Myocyte (in vitro differentiated cells): ENCODE measurements around the gene PSEN2. TPM values are rescaled to one million over a fixed set of nuclear protein-coding genes. Genes with fewer than 3 reads are reported as not detected.

Experiments
- DNase-seq: peaks from one replicate; pipeline ENCODE4 v3.0.0-alpha.2; 2012; ENCODE audit warnings: low read depth
- total RNA-seq: library from RNA; depleted of rRNA; stranded (reverse); fragments of >200 nt; gene quantifications from 2 replicates; pipeline ENCODE4 v1.2.3, GENCODE V29; 2014

Gene PSEN2
- total RNA-seq, 1 donor from 2014 or later = 266 TPM

GRCh38 chr1:226884966-226885820 is 14.8 kb downstream of the PSEN2 start:
- DNase-seq = no peak

- DNase-seq = no peak
Observed at GRCh38 chr1:226886122-226886901, 15.9 kb downstream of the PSEN2 start.

DNA sequence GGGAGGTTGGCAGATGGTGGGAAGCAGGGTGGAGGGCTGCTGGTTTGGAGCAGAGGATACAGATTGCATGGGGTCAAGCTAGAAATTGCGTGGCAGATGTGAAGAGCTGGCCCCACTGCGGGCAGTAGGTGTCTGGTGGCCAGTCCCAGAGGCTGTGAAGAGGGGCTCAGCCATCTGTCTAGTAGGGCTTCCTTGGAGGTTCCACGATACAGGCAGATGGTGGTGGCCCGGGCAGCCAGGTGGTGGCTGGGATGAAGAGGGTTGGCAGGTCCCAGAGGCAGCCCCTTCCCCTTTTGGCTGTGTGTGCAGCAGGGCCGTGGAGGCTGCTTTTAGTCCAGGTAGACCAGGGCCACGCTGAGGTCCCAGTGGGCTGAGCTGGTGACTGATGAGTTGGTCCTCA is 16.6 kb downstream of the PSEN2 start:
- no peak for DNase-seq

DNA sequence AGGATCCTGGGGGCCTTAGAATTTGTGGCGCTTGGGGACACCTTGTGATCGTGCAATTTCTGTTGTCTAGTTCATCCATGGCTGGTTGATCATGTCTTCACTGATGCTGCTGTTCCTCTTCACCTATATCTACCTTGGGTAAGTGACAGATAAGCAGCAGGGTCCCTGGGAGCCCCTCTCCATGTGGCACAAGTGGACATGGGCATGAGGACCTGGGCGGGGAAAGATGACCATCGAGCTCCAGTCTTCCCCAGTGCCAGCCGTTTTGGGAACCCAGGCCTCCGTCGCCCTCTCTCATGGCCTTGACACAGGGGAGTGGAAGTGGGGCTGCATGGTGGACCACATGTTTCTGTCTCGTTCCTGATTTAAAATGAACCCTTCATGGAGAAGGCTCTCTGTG is 17.6 kb downstream of the PSEN2 start:
- no peak for DNase-seq

DNA sequence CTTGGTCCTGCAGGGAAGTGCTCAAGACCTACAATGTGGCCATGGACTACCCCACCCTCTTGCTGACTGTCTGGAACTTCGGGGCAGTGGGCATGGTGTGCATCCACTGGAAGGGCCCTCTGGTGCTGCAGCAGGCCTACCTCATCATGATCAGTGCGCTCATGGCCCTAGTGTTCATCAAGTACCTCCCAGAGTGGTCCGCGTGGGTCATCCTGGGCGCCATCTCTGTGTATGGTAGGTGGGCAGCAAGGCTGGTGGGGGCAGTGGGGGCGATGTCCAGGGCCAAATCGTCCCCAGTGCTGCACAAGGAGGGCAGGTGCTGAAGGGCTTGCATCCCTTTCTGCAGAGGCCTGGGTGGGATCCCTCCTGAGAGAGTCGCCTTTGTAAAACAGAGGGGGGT is 18.4 kb downstream of the PSEN2 start:
- no peak for DNase-seq

DNA sequence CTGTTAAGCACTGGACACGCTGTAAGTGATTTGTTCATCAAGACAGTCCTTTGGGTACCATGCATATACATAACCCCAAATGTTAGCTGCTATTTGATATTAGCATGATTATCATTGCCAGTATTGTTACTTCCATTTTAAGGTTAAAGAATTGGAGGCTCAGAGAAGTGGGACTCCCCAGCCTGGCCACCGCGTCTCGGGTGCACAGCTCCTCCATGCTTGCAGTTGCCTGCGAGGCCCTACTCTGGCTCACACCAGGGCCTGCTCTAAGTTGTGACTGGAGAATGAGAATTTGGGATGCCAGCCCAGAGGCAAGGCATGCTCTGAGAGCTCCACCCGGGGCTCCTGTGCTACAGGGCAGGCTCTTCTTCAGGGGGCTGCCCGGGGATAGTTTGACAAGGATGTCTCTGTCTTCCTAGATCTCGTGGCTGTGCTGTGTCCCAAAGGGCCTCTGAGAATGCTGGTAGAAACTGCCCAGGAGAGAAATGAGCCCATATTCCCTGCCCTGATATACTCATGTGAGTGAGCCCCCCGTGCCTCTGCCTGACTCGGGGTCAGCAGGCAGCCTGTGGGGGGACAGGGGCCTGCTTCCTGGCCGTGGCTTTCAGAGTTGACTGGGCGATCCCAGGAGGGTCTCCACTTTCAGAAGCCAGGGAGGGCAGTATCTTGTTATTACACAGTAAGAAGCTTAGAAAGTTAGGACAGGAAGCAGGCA is 19.4 kb downstream of the PSEN2 start:
- no peak for DNase-seq

GRCh38 chr1:226890331-226891108 is 20.1 kb downstream of the PSEN2 start:
- no peak for DNase-seq

GRCh38 chr1:226891346-226891745 is 20.9 kb downstream of the PSEN2 start:
- DNase-seq = no peak

GRCh38 chr1:226891846-226892523 is 21.6 kb downstream of the PSEN2 start:
- DNase-seq = peak; percentile 53

GRCh38 chr1:226892524-226892875 is 22.1 kb downstream of the PSEN2 start:
- DNase-seq = peak; percentile 89

DNA sequence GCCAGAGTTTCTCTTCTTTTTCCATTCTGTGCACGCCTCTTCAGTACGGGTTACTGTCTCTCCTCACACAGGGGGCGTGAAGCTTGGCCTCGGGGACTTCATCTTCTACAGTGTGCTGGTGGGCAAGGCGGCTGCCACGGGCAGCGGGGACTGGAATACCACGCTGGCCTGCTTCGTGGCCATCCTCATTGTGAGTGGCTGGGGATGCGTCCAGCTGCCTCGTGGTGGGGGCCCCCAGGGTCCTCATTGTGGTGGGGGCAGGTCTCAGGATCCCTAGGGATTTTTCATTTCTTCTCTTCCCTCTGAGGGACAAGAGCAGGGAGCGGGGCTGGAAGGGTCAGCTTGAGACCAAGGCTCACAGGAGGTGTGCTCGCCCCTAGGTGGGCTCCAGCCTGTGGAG is 23.5 kb downstream of the PSEN2 start:
- DNase-seq = no peak

DNA sequence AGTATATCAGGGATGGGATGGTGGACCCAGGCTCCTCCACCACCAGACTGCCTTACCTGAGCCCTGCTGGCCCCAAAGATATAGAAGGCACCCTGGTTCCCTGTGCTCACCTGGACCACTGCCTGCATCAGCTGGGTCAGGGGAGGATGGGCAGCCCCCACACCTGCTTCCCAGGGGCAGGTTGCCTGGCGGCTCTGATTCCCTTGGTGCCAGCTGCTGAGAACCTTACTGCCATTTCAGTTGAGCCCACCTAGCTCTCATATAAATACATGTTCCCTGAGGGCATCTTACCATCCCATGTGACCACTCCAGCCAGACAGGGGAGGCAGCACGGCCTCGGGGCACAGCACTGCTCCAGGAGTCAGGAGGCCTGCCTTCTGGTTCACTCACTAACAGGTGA is 24.4 kb downstream of the PSEN2 start:
- DNase-seq = no peak

DNA sequence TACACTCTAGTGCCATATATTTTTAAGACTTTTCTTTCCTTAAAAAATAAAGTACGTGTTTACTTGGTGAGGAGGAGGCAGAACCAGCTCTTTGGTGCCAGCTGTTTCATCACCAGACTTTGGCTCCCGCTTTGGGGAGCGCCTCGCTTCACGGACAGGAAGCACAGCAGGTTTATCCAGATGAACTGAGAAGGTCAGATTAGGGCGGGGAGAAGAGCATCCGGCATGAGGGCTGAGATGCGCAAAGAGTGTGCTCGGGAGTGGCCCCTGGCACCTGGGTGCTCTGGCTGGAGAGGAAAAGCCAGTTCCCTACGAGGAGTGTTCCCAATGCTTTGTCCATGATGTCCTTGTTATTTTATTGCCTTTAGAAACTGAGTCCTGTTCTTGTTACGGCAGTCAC is 25.2 kb downstream of the PSEN2 start:
- no peak for DNase-seq

- no peak for DNase-seq
Observed at GRCh38 chr1:226898246-226898645, 27.8 kb downstream of the PSEN2 start.

- peak; percentile 73 for DNase-seq
Observed at GRCh38 chr1:226901421-226901820, 31.0 kb downstream of the PSEN2 start.

- DNase-seq = peak; percentile 88
Observed at GRCh38 chr1:226902601-226903000, 32.2 kb downstream of the PSEN2 start.

DNA sequence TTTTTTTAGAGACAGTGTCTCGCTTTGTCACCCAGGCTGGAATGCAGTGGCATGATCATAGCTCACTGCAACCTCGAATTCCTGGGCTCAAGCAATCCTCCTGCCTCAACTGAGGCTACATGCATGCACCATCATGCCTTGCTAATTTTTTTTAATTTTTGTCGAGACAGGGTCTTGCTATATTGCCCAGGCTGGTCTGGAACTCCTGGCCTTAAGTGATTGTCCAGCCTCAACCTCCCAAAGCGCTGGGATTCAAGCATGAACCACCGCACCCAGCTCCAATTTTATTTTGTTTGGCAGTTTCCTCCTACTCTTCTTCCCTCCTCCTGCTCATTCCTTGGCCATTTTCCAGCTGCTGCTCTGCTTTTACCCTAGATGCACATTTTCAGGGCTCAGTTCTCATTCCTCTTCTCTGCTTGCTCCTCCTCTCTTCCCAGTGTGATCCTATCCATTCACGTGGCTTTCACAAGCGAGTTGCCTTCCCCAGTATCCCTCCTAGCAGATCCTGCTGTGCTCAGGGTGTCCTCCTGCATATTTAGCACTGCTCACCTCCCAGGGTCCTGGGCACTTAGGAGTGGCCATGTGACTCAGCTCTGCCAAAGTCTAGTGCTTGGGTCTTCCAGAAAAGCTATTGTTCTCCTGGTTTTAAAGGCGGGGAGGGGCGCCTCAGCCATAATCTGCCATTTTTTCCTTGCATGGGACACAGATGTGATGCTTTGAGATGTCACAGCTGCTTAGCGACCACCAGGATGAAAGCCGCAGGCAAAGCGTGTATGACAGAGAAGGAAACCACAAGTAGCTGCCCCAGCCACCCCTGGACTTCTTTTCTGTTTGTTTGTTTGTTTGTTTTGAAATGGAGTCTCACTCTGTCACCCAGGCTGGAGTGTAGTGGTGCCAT is 33.7 kb downstream of the PSEN2 start:
- peak; percentile 44 for DNase-seq

DNA sequence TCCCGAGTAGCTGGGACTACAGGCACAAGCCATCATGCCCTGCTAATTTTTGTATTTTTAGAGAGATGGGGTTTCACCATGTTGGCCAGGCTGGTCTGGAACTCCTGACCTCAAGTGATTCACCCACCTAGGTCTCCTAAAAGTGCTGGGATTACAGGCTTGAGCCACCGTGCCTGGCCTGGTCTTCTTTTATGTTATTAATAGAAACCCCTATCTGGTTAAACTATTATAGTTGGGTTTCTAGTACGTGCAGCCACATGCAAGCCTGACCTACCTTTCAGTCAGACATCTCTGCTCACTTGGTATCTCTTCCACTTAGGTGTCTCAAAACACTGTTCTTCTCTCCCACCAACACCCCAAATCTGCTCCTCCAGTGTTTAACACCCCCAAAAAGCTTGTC is 34.4 kb downstream of the PSEN2 start:
- DNase-seq = peak; percentile 59

DNA sequence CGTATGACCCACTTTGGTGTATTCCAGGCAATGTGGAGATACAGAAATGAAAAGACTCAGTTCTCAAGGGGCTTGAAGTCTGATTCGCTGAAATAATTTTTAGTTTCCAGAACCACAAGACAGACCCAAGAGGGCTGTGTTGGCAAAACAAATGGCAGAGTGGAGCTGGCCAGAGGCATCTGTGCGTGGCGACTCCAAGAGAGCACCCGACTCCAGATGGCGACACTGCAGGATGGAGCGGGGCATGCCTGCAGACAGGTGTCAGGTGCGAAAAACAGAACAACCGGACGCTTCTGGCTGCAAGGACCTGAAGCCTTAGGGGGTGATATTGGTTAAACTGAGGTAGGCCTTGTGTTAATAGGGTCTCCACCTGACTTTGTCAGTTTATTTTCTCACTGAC is 38.0 kb downstream of the PSEN2 start:
- no peak for DNase-seq

DNA sequence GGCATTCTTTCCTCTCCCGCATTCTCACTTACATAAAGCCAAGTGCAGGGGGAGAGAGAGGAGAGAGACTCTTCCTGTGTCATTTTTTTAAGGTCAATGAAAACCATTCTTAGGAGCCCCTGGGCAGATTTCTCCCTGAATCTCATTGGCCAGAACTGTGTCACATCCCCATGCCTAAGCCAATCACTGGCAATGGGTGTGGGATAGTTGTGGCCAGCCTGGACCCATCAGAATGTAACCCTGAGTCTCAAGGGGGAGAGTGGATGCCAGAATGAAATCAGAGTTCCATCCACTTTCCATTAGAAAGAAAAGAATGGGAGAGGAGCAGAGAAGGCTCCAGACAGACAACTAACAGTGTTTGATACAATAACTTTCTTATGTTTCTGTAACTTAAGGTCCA is 38.5 kb downstream of the PSEN2 start:
- DNase-seq = peak; percentile 45
